Uterus (tissue), 2 donors: Measurements from ENCODE around the gene CACNA1B.

Experiments used
- CTCF ChIP-seq, 4 experiments: fragments of 200-600 bp in 2 of 4; fragments of 450-650 bp in 2 of 4; sonication (generic) in 2 of 4; IDR thresholded peaks; one replicate each; pipeline ENCODE4 v1.5.1; 2016 to 2019; ENCODE audit warnings: antibody characterized with exemption in 4 of 4, mild to moderate bottlenecking in 2 of 4, moderate library complexity in 1 of 4
- POLR2A ChIP-seq, 2 donors: fragments of 450-650 bp; IDR thresholded peaks; one replicate each; pipeline ENCODE4 v1.6.1; 2016; ENCODE audit warnings: antibody characterized with exemption in 2 of 2, mild to moderate bottlenecking in 1 of 2, moderate library complexity in 1 of 2

GRCh38 chr9:137879052-137879451 is 1.5 kb downstream of the CACNA1B start:
- no peak for TF ChIP-seq CTCF (IDR thresholded peaks at IDR 0.05)
- no peak for TF ChIP-seq POLR2A (IDR thresholded peaks at IDR 0.05)
